ENCODE measurements around the gene C12orf42. TPM values are rescaled to one million over a fixed set of nuclear protein-coding genes. Genes with fewer than 3 reads are reported as not detected.
"Not testable (repeated sequence)": the region's sequence is repeated elsewhere in the genome, so short reads cannot be mapped to it uniquely, and the experiment has no call there.

C12orf42 gene
- total RNA-seq, 1 donor from 2014 or later = 0.93 TPM

DNA sequence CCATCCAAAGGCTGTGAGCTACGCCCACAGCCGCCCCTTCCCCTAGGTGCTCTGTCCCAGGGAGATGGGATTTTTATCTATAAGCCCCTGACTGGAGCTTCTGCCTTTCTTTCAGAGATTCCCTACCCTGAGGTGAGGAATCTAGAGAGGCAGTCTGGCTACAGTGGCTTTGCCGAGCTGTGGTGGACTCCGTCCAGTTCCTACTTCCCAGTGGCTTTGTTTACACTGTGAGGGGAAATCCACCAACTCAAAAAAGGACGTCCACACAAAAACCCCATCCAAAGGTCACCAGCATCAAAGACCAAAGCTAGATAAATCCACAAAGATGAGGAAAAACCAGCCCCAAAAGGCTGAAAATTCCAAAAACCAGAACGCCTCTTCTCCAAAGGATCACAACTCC is 70.1 kb downstream of the C12orf42 start:
- intact Hi-C loops (cut with micrococcal nuclease) = not testable (repeated sequence)

DNA sequence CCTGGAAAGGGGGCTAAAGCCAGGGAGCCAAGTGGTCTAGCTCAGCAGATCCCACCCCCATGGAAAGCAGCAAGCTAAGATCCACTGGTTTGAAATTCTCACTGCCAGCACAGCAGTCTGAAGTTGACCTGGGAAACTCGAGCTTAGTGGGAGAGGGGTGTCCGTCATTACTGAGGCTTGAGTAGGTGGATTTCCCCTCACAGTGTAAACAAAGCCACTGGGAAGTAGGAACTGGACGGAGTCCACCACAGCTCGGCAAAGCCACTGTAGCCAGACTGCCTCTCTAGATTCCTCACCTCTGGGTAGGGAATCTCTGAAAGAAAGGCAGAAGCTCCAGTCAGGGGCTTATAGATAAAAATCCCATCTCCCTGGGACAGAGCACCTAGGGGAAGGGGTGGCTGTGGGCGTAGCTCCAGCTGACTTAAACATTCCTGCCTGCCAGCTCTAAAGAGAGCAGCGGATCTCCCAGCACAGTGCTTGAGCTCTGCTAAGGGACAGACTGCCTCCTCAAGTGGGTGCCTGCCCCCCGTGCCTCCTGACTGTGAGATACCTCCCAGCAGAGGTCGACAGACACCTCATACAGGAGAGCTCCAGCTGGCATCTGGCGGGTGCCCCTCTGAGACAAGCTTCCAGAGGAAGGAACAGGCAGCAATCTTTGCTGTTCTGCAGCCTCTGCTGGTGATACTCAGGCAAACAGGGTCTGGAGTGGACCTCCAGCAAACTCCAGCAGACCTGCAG is 70.8 kb downstream of the C12orf42 start:
- intact Hi-C loops (cut with micrococcal nuclease) = not testable (repeated sequence)

DNA sequence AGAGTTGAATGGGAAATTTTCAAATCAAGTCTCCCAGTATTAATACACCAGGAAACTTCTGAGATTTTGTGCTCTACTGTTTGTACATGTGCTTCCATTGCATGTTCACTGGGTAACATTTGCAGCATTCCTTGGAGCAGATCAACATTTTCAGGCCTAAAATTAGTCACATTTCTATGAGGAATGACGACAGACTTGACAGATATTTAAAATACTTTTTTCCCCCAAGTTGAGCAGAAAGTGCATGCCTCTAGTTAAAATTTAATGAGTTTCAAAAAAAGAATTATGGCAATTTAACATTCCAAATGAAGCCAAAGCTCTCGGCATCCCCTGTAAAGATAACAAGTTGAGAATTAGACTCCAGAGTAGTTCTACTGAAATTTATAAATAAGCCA is 72.3 kb downstream of the C12orf42 start:
- intact Hi-C loops (cut with micrococcal nuclease) = no loop called here

DNA sequence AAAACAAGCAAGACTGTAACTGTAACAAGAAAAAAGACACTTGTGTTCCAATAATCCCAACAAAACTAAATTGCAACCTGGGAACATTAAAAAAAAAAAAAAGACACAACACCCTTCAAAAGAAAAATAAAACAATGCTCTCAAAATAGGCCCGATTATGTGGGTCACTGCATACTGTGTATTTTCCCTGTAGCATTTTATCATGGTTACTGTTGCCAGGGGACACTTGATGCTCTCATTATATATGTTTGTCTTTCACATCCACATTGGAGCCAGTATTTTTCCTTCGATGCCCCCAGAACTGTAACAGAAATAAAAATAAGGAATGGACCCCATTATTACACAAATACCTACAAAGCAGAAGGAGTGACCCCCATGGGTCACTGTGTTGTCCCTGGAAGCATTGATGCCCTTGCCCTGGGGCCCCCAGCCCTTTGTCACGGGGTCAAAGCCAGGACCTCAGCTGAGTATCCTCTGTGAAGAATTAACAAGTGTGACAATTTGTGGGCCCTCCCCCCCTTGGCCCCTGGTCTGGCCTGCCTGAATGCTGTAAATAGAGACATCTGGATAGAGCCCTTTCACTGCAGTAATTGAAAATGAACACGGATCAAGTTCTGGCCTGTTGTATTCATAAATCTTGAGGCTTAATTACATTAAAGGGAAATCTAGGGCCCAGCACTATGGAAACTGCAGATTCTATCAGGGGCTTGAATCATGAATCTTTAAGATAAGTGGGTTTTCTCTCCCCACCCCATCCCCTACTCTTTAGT is 72.8 kb downstream of the C12orf42 start:
- intact Hi-C loops (cut with micrococcal nuclease) = no loop called here

DNA sequence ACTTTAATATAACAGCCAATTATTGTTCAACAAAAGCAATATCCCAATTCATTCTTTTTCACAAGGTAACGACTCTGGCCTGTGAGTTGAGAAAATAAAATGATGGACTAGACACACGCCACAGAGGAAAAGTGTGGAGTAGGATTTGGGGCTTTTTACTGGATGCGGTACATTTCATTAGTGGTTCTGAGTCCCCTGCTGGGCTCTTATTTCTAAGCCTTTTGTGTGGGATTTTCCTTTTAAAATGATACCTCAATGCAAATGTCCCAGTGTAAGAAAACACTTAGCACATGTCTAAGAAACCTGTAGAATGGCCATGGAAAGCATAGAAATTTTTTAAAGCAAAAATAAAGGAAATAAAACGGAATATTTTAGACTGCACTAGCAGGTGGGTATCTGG is 73.4 kb downstream of the C12orf42 start:
- intact Hi-C loops (cut with micrococcal nuclease) = no loop called here

DNA sequence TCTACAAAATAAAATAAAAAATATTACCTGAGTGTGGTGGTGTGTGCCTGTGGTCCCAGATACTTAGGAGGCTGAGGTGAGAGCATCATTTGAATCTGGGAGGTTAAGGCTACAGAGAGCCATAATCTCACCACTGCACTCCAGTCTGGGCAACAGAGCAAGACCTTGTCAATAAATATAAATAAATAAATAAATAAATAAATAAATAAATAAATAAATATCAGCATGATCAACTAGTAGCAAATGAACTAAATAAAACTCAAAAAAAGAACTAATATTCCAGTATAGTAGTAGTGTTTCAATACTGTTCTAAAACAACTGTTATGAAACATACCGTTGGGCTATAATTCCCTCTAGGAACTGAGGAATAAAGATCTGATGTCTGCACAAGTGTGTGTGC is 74.4 kb downstream of the C12orf42 start:
- intact Hi-C loops (cut with micrococcal nuclease) = no loop called here

DNA sequence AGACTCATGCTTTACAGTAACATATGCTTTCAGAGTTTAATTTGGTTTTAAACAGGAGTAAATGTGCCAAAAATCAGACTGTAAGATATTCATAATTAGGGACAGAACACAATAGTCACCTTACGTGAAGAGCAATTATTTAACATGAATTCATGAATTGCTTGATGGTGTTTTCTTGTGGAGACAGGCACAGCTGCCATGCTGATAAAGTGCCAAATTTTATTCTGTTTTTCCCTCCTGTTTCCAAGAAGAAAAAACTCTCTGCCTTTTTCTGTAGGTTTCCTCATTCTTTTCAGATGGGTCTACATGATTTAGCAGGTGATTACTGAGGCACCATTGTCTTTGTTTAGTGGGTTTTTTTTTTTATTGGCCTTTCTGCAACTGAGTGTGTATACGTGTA is 80.1 kb downstream of the C12orf42 start:
- intact Hi-C loops (cut with micrococcal nuclease) = no loop called here

DNA sequence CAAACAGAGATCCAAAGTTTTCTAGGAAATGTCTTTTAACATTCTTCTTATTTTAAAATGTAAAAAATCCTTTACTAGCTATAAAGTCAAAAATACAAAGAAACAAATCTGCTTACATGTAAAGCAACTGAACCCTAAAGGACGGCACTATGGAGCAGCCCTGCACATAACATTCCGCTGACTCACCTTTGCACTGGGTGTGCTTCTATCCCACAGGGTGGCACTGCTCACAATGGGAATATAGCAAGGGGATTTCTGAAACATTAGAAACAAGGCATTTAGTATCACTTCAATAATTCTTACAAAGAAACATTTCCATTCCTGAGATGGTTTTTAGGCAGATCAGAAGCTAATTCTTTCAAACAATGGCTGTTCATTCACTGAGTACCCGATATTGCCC is 94.3 kb downstream of the C12orf42 start:
- intact Hi-C loops (cut with micrococcal nuclease) = no loop called here

DNA sequence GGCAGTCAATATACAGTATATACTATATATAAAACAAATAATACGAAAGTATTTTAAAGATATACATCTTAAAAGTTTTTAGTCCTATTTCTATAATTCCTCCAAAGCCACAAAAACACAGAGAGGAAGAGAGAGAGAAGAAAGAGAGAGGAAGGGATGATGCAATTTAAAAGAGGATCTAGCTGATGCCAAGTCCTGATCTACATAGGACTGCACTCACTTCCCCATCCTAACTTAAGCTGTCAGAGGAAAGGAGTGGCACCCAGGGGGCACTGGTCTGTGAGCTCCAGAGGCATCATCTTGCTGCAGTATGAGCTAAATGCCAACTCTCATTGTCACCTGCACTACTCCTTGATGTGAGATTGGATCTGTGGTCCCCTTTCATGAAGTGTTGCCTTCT is 95.8 kb downstream of the C12orf42 start:
- intact Hi-C loops (cut with micrococcal nuclease) = no loop called here

DNA sequence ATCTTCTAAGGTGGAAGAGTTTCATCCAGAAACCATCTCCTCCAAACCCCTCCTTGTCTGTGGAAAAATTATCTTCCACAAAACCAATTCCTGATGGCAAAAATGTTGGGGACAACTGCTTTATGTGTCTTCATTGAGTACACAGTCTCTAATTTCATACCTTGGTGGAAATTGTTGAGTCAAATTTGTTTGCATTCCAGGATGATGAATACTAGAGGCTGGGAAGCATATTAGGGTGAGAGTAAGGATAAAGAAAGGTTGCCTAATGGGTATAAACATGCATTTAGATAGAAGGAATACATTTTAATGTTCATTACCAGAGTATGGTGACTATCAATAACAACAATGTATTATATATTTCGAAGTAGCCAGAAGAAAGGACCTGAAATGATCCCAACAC is 98.2 kb downstream of the C12orf42 start:
- intact Hi-C loops (cut with micrococcal nuclease) = no loop called here

DNA sequence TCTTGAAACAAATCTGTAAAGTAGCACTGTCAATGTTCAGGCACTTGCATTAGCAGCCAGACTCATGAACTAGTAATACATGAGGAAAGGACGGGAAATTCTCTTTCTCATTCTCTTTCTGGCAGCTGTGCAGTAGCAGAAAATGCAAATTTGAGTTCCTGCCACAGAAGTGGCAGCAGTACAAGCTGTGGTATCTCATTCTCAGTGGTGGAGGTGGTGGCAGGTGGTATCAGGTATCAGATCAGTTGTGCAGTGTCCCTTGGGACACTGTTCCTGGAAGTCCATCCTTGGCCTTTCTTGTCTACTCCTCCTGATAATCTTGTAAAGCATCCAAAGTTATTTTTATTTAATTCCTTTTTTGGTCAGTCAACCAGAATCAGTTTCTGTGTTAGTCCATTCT is 103.0 kb downstream of the C12orf42 start:
- intact Hi-C loops (cut with micrococcal nuclease) = no loop called here

DNA sequence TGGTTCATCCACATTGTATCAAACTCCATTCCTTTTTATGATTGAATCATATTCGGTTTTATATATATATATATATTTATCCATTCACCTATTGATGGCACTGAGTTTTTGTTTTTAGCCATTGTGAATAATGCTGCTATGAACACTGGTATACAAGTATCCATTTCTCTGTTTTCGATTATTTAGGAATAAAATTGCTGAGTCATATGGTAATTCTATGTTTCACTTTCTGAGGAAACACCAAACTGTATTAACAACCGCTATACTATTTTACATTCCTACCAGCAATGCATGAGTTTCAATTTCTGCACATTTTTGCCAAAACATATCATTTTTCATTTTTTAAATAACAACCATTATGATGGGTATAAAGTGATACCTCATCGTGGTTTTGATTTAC is 104.7 kb downstream of the C12orf42 start:
- intact Hi-C loops (cut with micrococcal nuclease) = no loop called here

DNA sequence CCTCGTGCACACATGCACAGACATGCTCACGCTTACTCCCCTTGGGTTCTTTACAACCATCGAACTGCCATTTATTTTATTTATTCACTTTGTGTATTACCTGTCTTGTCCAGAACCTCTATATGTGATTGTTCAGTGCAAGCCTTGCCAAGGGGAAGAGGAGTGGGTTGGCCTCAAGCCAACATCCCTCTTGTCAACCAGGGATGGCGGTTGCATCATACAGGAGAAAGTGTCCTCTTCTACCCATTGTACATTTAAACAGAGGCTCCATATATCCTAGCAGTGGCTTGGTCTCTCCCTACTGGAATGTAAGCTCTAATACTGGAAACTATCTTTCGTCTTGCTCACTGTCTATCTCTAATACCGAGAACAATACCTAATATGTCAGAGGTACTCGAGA is 108.4 kb downstream of the C12orf42 start:
- intact Hi-C loops (cut with micrococcal nuclease) = no loop called here

DNA sequence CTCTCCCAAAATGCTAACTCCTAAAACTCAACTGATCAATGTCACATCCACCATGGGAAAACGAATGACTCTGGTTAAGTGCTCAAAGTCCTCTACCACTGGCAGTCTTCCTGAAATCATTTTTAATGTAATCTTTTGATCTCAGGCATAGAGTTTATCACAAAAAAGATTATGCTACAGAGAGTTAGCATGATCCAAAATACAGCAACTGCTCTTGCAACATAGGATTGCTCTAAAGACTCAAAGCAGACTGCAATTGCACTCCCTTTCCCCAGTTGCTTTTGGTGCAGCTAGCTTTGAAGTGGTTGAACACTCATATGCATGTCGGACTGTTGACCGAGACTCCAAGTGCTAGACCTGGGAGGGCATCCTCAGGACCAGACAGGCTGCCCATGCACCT is 109.3 kb downstream of the C12orf42 start:
- intact Hi-C loops (cut with micrococcal nuclease) = no loop called here

DNA sequence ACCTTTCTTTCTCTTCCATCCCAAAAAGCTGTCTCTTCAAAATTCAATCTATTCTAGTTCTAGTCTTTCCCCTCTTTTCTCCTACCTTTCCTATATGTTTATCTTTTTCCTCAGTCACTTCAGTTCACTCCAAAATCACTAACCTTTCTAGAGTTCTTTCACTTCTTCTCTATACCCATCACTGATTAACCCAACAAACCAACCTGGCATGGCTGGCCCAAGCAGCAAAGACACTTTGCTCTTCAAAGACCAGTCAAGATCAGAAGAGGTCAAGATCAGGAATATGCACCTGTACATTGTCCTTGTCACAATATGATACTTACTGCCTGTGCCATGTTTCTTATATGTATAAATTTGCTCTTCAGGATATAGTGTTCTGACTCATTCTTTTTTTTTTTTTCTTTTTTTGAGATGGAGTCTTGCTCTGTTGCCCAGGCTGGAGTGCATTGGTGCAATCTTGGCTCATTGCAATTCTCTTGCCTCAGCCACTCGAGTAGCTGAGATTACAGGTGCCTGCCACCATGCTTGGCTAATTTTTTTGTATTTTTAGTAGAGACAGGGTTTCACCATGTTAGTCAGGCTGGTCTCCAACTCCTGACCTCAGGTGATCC is 112.9 kb downstream of the C12orf42 start:
- intact Hi-C loops (cut with micrococcal nuclease) = no loop called here

DNA sequence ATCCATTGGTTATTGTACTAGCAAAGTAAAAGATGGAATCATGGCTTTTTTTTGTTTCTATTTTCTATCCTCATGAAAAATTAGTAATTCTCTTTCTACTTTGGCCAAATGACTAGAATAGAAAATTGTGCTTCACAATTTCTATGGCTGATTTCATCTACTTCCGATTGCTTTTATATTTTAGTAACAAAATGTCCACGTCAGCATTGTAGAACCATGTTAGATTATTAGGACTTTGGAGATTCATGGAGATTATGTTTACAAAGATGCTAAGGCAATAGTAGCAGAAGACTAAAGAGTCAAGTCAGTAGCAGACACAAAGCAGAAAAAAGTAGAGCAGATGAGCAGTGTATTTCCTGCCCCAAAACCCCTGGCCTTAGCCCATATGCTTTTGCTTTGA is 113.6 kb downstream of the C12orf42 start:
- intact Hi-C loops (cut with micrococcal nuclease) = no loop called here

DNA sequence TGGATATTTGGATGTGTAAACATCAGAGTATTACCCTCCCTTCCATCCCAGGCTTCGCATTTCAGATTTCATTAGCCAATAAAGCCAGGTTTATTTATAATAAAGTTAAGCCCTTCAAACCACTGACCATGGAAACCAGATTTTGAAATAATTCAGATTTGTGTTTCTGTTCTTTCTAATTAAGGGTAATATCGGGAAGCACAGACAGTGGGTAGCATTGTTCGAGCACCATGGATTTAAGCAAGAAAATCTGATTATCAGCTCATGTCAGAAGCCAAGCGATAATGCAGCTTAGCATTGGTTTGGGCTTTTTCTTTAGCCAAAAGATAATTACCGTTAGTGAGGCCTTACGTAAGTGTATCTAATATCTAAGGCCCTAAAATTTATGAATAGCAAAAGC is 116.1 kb downstream of the C12orf42 start:
- intact Hi-C loops (cut with micrococcal nuclease) = no loop called here

DNA sequence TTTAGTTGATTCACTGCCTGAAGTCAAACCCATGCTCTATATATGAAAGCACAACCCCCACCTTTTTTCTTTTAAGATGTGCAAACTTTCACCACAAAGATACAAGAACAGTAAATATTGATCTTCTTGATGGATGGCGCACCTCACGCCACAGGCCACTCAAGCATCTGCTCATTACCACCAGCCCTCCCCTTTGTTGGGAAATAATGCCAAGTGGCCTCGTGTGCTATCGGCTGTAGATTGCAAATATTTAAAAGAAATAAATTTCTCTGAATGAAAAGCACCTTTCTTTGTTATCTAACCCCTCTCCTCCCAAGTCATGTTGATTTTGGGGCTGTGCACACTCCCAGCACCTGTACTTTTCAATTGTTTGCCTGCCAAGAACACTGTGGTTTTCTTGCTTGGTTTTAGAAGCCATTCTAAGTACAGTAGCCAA is 122.7 kb downstream of the C12orf42 start:
- intact Hi-C loops (cut with micrococcal nuclease) = no loop called here

DNA sequence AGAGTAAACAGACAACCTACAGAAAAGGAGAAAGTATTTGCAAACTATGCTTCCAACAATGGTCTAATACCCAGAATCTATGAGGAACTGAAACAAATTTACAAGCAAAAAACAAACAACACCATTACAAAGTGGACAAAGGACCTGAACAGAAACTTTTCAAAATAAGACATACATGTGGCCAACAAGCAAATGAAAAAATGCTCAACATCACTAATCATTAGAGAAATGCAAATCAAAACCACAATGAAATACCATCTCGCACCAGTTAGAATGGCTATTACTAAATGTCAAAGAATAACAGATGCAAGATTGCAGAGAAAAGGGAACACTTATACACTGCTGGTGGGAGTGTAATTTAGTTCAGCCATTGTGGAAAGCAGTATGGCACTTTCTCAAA is 125.8 kb downstream of the C12orf42 start:
- intact Hi-C loops (cut with micrococcal nuclease) = no loop called here

DNA sequence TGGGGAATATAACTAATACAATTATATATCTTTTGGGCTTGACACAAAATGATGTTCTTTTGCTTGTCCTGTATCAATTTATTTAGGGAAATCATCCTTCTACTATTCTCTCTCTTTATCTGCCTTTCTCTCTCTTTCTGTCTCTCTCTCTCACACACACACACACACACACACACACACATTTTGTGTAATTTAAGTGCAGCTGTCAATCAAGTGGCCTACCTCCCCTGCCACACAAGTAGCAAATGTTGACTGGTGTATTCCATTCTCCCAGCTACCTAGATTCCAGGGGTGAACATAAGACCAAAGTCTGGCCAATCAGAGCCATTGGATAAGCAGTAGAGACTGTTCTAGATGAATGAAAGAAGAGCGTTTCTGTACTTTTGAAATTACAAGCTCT is 127.6 kb downstream of the C12orf42 start:
- intact Hi-C loops (cut with micrococcal nuclease) = no loop called here

DNA sequence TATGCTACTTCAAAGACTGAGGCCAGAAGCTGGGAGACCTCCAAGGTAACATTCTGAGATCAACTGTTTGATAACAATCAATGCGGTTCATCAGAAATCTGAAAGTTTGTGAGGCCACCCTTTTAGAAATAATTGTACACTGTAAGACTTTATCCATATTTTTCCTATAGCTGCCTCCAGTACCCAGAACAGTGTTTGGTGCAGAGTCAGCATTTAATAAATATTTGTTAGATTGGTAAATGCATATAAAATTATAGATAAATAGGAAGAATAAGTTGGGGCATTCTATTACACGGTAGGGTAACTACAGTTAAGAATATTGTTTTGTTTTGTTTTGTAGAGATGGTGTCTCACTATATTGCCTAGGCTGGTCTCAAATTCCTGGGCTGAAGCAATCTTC is 141.4 kb downstream of the C12orf42 start:
- intact Hi-C loops (cut with micrococcal nuclease) = no loop called here

DNA sequence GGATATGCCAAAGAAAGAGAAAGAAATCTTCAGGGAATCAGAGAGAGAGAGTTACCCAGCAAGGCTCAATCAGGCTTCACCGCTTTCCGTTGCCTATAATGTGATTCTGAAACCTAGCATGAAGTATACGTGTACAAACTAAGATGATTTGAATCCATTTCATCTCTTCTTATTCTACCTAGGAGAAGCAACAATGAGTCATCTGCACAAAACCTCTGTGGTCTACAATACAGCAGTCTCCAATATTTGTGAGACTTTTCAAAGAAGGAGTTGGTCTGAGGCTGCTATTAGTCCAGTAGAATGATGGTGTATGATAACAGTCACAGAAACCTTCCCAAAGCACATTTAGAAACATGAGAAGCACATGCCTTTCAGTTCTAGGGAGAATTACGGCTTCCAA is 141.9 kb downstream of the C12orf42 start:
- intact Hi-C loops (cut with micrococcal nuclease) = no loop called here

DNA sequence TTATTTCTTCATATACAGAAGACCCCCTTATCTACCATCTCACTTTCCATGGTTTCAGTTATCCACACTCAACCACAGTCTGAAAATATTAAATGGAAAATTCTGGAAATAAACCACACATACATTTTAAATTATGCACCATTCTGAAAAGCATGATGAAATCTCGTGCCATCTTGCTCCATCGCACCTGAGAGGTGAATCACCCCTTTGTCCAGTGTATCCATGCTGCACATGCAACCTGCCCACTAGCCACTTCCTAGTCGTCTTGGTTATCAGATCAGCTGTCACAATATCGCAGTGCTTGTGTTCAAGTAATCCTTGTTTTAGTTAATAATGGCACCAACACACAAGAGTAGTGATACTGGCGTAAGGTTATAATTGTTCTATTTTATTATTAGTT is 145.7 kb downstream of the C12orf42 start:
- intact Hi-C loops (cut with micrococcal nuclease) = no loop called here
